NK-92 treated with Interleukin-12 subunit alpha and Interleukin-12 subunit beta, amount 100 ng/mL, for 24 hours (cell line): ENCODE results near the gene ULK4.

Experiments used
- DNase-seq: peaks from one replicate; lab custom pipeline; 2025; lab: John Stamatoyannopoulos, UW

ULK4 gene

GRCh38 chr3:41260063-41260450, 701.8 kb downstream of the ULK4 start:
- no peak for DNase-seq

GRCh38 chr3:41259449-41260062, 702.3 kb downstream of the ULK4 start:
- no peak for DNase-seq

- DNase-seq, result no peak
Measured at GRCh38 chr3:41258239-41258800, 703.6 kb downstream of the ULK4 start.

- DNase-seq, result no peak
Measured at GRCh38 chr3:41251593-41251992, 710.3 kb downstream of the ULK4 start.

- no peak for DNase-seq
Measured at GRCh38 chr3:41250825-41251224, 711.1 kb downstream of the ULK4 start.

- no peak for DNase-seq
Measured at GRCh38 chr3:41249318-41249717, 712.6 kb downstream of the ULK4 start.

GRCh38 chr3:41248525-41248924, 713.4 kb downstream of the ULK4 start:
- DNase-seq, result no peak

- no peak for DNase-seq
Measured at GRCh38 chr3:41247055-41248004, 714.6 kb downstream of the ULK4 start.

- no peak for DNase-seq
Measured at GRCh38 chr3:41244620-41245336, 717.1 kb downstream of the ULK4 start.

- no peak for DNase-seq
Measured at GRCh38 chr3:41243183-41243582, 718.7 kb downstream of the ULK4 start.

- no peak for DNase-seq
Measured at GRCh38 chr3:41241800-41242571, 719.9 kb downstream of the ULK4 start.

- DNase-seq, result no peak
Measured at GRCh38 chr3:41241161-41241560, 720.7 kb downstream of the ULK4 start.

- DNase-seq, result no peak
Measured at GRCh38 chr3:41239587-41239986, 722.3 kb downstream of the ULK4 start.

- DNase-seq, result no peak
Measured at GRCh38 chr3:41237907-41238306, 724.0 kb downstream of the ULK4 start.

GRCh38 chr3:41236228-41236627, 725.7 kb downstream of the ULK4 start:
- DNase-seq, result no peak

GRCh38 chr3:41234823-41235721, 726.8 kb downstream of the ULK4 start:
- no peak for DNase-seq

GRCh38 chr3:41224120-41224806, 737.6 kb downstream of the ULK4 start:
- DNase-seq, result no peak

- no peak for DNase-seq
Measured at GRCh38 chr3:41223691-41224090, 738.2 kb downstream of the ULK4 start.

GRCh38 chr3:41223078-41223477, 738.8 kb downstream of the ULK4 start:
- DNase-seq, result no peak

GRCh38 chr3:41222501-41222900, 739.4 kb downstream of the ULK4 start:
- DNase-seq, result no peak
